Measurements from ENCODE around the gene RBM33.
"Not testable (repeated sequence)": the region's sequence is repeated elsewhere in the genome, so short reads cannot be mapped to it uniquely, and the experiment has no call there.

Gene RBM33

GRCh38 chr7:155810770-155811559 is 166.5 kb downstream of the RBM33 start:
- no peak for DNase-seq

- no peak for DNase-seq
These were observed 167.1 kb downstream of the RBM33 start for GRCh38 chr7:155811560-155811894.

DNA sequence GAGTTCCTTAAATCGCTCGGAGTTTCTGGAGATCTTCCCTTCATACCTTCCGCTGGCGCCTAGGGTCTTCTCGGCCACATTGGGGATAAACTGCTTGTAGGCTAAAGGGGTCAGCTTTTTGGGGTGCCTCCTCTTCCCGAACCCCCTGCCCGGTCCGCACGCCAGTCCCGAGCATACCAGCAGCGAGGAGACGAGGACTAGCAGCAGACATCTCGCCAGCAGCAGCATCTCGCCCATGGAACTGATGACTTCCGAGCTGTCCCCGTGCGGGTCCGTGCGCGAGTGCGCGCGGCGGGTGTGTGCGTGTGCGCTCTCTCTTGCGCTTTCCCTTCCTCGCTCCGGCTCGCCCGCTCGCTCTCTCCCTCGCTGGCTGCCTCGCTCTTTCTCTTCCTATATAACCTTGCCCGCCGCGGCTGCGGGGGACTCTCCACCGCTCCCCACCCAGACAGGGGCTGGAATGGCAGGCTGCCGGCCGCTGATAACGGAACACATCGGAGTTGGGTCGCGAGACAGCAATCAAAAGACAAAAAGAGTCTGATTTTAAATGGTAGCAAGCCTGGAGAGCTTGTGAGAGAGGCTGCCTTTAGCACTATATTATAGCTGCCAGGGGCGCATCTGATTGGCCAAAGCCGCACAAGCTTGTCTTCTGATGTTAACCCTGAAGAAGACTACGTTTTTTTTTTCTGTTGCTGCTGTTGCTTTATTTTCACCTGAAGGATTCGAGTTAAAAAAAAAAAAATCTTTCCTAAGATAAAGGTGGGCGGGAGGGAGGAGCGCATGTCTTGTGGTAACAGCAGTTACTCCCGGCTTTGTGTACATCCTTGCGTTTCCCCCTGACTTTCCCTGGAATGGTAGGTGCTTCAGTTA is 167.7 kb downstream of the RBM33 start, which contains the start of gene SHH:
Gene SHH (minus strand): TSS at position 569 of the 867 bp plus-strand sequence. CDS start 341 bp downstream, at position 228.
- DNase-seq = no peak

DNA sequence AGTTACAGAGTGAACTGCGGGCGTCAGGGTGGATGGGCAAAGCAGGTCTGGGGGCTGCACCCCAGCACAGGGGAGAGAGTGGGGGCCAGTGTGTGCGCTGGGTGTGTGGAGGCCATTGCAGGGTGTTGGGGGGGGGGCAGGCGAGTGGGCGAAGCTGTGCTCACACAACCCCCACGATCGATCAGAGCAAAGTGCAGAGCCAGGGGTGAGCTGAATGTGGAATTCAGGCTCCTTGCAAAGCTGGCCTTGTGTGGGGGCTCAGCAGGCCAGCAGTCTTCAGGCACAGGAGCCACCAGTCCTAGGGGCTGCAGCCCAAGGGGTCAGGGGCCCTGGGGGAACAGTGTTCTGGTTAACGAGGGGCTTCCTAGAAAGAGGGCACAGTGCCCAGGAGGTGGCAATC is 168.7 kb downstream of the RBM33 start:
- DNase-seq = no peak

DNA sequence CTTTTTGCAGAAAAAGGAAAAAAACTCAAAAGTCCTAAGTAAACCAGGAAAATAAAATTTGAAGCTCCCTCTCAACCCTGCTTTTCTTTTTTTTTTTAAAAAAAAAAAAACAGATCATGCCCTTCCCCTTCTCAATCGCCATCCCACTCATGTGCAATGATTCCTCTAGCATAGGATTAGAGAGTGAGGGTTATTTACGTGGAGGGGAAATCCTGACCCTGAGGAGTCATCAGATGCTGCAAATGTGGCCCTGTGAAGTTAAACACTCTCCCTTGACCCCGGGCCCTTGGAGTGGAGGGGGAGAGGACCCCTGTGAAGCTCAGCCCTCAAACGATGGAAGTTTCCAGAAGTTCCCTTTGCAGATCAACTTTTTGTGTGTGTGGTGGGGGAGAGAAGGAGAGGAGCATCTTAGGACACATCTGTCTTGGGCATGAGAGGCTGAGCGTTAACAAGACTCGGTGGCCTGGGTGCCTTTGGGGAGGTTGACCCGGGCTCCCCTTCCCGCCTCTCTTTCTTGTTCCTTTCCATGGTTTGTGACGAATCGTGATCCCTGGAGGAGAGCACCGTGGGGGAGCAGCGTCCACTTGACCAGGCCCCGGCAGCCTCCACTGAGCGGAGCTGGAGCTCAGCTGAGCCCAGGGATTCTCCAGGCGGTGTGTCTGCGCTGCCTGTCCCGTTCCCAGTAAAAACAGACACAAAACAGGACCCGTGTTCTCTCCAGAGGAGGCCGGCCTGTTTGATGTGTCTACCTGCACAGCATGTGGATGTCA is 169.3 kb downstream of the RBM33 start:
- DNase-seq = no peak

GRCh38 chr7:155814316-155815276 is 170.1 kb downstream of the RBM33 start:
- DNase-seq = no peak

DNA sequence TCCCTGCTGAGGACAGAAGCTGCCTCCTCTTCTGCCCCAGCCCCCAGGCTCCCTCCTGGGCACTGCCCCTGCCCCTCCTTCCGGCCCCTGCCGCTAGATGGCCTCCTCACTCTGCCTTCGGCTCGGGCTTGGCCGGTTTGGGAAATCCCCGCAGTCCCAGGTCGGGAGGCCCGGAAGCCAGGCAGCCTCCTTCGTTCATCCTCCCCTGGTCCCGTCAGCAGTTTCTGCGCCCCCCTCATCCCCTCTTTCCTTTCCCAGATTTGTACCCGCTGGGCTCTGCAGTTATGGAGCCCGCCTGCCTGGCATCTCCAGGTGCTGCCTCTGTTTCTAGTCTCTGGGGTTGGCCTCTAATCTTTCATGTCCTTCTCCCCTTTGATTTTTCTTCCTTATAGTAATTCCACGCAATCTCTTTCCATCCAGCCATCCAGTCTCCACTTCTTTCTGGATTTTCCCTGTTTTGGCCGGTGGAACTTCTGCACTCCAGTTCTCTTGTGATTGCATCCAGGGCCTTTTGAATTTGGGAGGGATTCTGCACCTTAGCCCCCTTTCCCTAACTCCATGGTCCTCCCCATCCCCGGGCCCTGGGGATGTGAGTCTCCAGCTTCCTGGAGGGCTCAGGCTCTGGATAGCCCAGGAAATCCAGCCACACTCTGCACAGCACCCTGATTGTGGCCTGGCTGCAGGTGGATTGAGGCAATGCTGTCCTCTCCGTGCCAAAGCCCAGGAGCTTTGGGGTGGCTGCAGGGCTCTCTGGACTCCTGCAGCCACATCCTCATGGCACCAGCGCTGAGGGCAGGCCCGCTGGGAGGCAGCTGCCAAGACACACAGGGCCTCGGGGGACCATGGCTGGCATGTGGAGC is 171.1 kb downstream of the RBM33 start:
- DNase-seq = no peak

- no peak for DNase-seq
These were observed 171.7 kb downstream of the RBM33 start for GRCh38 chr7:155816192-155816508.

- DNase-seq = no peak
These were observed 172.5 kb downstream of the RBM33 start for GRCh38 chr7:155816996-155817395.

GRCh38 chr7:155817515-155817914 is 173.1 kb downstream of the RBM33 start:
- DNase-seq = not testable (repeated sequence)

GRCh38 chr7:155818154-155818819 is 173.8 kb downstream of the RBM33 start:
- no peak for DNase-seq

GRCh38 chr7:155818820-155819168 is 174.3 kb downstream of the RBM33 start:
- no peak for DNase-seq

GRCh38 chr7:155819186-155819585 is 174.7 kb downstream of the RBM33 start:
- no peak for DNase-seq

DNA sequence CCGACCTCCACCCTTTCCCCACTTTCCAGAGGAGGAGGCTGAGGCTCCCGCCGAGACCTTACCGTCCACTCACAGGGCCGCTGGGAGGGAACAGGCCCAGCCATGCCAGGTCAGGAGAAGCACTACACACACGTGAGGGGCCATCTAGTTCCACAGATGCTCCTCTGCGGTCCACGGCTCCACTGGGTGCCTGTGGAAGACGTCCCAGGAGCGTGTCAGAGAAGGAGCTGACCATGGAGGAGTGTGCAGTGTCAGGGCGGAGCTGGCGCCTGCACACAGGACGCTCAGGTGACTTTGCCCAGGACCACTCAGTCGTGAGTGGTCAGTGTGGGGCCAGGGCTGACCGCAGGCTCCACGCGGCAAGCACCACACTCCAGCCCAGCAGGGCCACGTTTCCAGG is 175.8 kb downstream of the RBM33 start:
- DNase-seq = no peak

DNA sequence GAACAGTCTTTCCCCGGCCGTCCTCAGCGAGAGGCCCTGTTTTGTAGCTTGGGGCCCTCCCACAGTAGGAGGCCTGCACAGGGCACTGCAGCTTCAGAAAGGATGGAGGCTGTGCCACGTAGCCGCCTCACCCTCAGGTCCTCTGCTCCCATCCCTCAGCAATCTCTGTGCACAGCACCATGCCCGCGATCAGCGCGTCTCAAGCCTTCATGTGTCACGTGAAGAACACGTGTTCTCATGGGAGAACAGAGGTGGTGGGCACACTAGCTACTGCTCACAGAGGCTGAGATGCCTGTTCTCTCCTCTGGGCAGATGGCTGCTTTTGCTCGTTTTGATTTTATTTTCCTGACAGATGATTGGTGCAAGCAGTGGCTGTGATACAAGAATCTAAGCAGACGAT is 176.3 kb downstream of the RBM33 start:
- DNase-seq = no peak

DNA sequence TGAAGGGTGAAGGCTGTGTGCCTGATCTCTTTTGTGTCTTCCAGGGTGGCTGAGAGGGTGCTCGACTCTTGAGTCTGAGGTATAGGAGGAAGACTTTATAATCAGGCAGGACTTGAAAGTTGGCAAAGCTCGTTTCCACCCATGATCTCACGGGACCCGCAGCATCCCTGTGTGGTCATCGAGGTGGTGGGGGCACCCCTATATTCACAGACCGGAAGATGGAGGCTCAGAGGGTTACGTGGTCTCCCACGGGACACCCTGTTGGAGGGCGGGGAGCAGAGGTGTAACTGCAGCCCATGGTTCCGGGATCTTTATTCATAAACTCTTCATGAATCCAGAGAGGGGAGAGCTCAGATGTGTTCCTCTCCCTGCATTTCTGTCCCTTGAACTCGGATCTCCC is 177.4 kb downstream of the RBM33 start:
- no peak for DNase-seq

- no peak for DNase-seq
These were observed 179.9 kb downstream of the RBM33 start for GRCh38 chr7:155824227-155824886.

DNA sequence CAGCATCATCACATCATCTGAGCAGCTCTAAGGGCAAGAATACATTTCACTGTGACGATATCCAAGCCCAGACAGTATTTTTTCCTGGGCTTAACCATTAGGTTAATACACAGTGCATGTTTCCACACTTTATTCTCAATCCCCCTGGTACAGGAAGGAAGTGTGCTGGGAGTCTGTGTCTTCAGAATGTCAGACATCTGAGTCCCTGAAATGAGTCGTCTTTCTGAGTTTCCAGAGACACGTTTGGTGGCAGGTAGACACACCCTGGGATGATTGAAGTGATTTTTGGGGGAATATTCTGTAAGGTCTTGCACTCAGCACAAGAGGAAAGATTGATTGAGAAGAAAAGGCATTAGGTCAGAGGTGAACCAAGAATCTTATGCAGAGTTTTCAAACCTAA is 180.9 kb downstream of the RBM33 start:
- no peak for DNase-seq

- DNase-seq = no peak
These were observed 185.5 kb downstream of the RBM33 start for GRCh38 chr7:155829796-155830470.

Measured in femur (tissue), 1 donor.